ENCODE measurements around the gene HSPB6. TPM values are rescaled to one million over a fixed set of nuclear protein-coding genes. Genes with fewer than 3 reads are reported as not detected.

Gene HSPB6
- polyA plus RNA-seq, 2 of the 4 experiments (the other 2 are of a cell fraction), result 0.16 to 0.26 TPM

GRCh38 chr19:35715981-35716800, 40.6 kb downstream of the HSPB6 start (continued):
- TF ChIP-seq MAX (IDR thresholded peaks at IDR 0.05), result peak; percentile 94
- TF ChIP-seq CBX2 (IDR thresholded peaks at IDR 0.05; ENCODE audit: borderline replicate concordance, low read depth), result no peak
- TF ChIP-seq CHD2 (IDR thresholded peaks at IDR 0.05; ENCODE audit: low read length, partially characterized antibody), result no peak

- Histone ChIP-seq H3K27ac (peak overlapping the region; percentile 91 to 98; a peak in 4 of 6 replicates), H3K4me3 (peak overlapping the region; percentile 87; the same call in 1 of the 3 replicates), H3K9me3 (no peaks in the 10 kb centered on the region), H3K4me1 (peaks cover 20% of the 10 kb centered on the region), H3K4me2 (peak overlapping the region; percentile 89)
- TF ChIP-seq ZNF302 (CRISPR knock-in tag; IDR thresholded peaks at IDR 0.05) (no peak), NPAS2 (CRISPR knock-in tag; IDR thresholded peaks at IDR 0.05; ENCODE audit: borderline replicate concordance) (no peak), NR3C1 (IDR thresholded peaks at IDR 0.05) (no peak), HOXB13 (CRISPR knock-in tag; IDR thresholded peaks at IDR 0.05; ENCODE audit: low read depth) (no peak), KDM1A (IDR thresholded peaks at IDR 0.05; ENCODE audit: low read depth) (no peak), ATOH8 (CRISPR knock-in tag; IDR thresholded peaks at IDR 0.05; ENCODE audit: low read depth) (no peak), CHD2 (IDR thresholded peaks at IDR 0.05; ENCODE audit: low read length, partially characterized antibody) (no peak), JUNB (IDR thresholded peaks at IDR 0.05) (no peak), MAX (IDR thresholded peaks at IDR 0.05) (no peak)
- FAIRE-seq, result no peak
- CTCF ChIA-PET, result interaction anchor here (0.6 to 6.6 kb wide), 14 partner anchors 15 to 363 kb away, joined by 3 to 161 read pairs (median 5); partner anchors contain the start of gene ZBTB32
- no peak for ATAC-seq
- WGBS (ENCODE audit: missing lambda C conversion rate), result 97% methylated on average over 7 of the region's 7 CpGs
- no peak for DNase-seq (ENCODE audit: low read depth in 1 of 2, low spot score in 1 of 2)
- POLR2A ChIA-PET, result no interaction called here
Observed at GRCh38 chr19:35715355-35715809, 41.4 kb downstream of the HSPB6 start.

GRCh38 chr19:35714601-35715354, 42.1 kb downstream of the HSPB6 start:
- CTCF ChIA-PET, result interaction anchor here (0.6 to 6.6 kb wide), 13 partner anchors 14 to 362 kb away, joined by 3 to 161 read pairs (median 5); partner anchors contain the start of gene ZBTB32
- Histone ChIP-seq H3K9me3 (no peaks in the 10 kb centered on the region), H3K4me2 (no peak overlapping the region; the same call in 1 of the 3 replicates), H3K4me1 (peaks cover 20% of the 10 kb centered on the region), H3K4me3 (no peak overlapping the region), H3K27ac (no peak overlapping the region)
- 77% methylated on average over 13 of the region's 14 CpGs for WGBS (ENCODE audit: missing lambda C conversion rate)
- peak; percentile 18 for FAIRE-seq
- POLR2A ChIA-PET, result interaction anchor here (1.2 kb wide), 1 partner anchor 13 kb away, joined by 4 read pairs; no protein-coding TSS in a partner anchor
- TF ChIP-seq CEBPB (IDR thresholded peaks at IDR 0.05) (peak in 1 of 2 experiments; percentile 53; a peak in 2 of 4 replicates), FOSB (CRISPR knock-in tag; IDR thresholded peaks at IDR 0.05) (no peak), MAX (IDR thresholded peaks at IDR 0.05) (no peak), ZC3H11A (IDR thresholded peaks at IDR 0.05) (no peak)
- DNase-seq (ENCODE audit: low read depth in 1 of 2, low spot score in 1 of 2), result peak; percentile 39 to 61
- no peak for ATAC-seq

- Histone ChIP-seq H3K4me1 (peaks cover 13% of the 10 kb centered on the region), H3K4me3 (no peak overlapping the region), H3K9me3 (no peaks in the 10 kb centered on the region), H3K4me2 (no peak overlapping the region), H3K27ac (no peak overlapping the region)
- no peak for TF ChIP-seq FOXS1 (CRISPR knock-in tag; IDR thresholded peaks at IDR 0.05)
- TF ChIP-seq SREBF2 (IDR thresholded peaks at IDR 0.05), result no peak
- TF ChIP-seq ZSCAN20 (CRISPR knock-in tag; IDR thresholded peaks at IDR 0.05), result no peak
- TF ChIP-seq ELK1 (IDR thresholded peaks at IDR 0.05; ENCODE audit: low read depth, low read length), result no peak
- no peak for TF ChIP-seq RAD21 (conservative IDR thresholded peaks at IDR 0.05 in 1 of 2, IDR thresholded peaks at IDR 0.05 in 1 of 2)
- TF ChIP-seq HOXB13 (CRISPR knock-in tag; IDR thresholded peaks at IDR 0.05; ENCODE audit: low read depth), result no peak
- peak; percentile 13; the same call in 1 of the 2 replicates for TF ChIP-seq POLR2A (IDR thresholded peaks at IDR 0.05; ENCODE audit: low read length)
- FAIRE-seq, result no peak
- WGBS (ENCODE audit: missing lambda C conversion rate), result 84% methylated on average over 12 of the region's 12 CpGs
- ChIA-PET POLR2A (interaction anchor here (0.5 to 1.2 kb wide), 2 partner anchors 12 to 59 kb away, joined by 4 read pairs; no protein-coding TSS in a partner anchor), CTCF (interaction anchor here (0.5 to 6.6 kb wide), 12 partner anchors 13 to 445 kb away, joined by 3 to 161 read pairs (median 6); partner anchors contain the start of gene ZBTB32)
- ATAC-seq, result no peak
- DNase-seq (ENCODE audit: low read depth in 1 of 2, low spot score in 1 of 2), result no peak
Observed at GRCh38 chr19:35713904-35714495, 42.8 kb downstream of the HSPB6 start.

Data from A549 (cell line).